Measurements from ENCODE around the gene FTSJ3.

GRCh38 chr17:63780507-63780906, 47.0 kb downstream of the FTSJ3 start:
- TF ChIP-seq CSRNP3 (CRISPR knock-in tag; IDR thresholded peaks at IDR 0.05) (no peak), TCF4 (CRISPR knock-in tag; IDR thresholded peaks at IDR 0.05; ENCODE audit: borderline replicate concordance) (no peak), ZNF8 (CRISPR knock-in tag; IDR thresholded peaks at IDR 0.05) (no peak), SNAI2 (CRISPR knock-in tag; IDR thresholded peaks at IDR 0.05) (no peak), TOX (CRISPR knock-in tag; IDR thresholded peaks at IDR 0.05; ENCODE audit: borderline replicate concordance) (no peak), TSHZ2 (CRISPR knock-in tag; IDR thresholded peaks at IDR 0.05) (no peak), BACH2 (CRISPR knock-in tag; IDR thresholded peaks at IDR 0.05; ENCODE audit: borderline replicate concordance) (no peak), GLIS3 (CRISPR knock-in tag; IDR thresholded peaks at IDR 0.05) (no peak), RARB (CRISPR knock-in tag; IDR thresholded peaks at IDR 0.05) (no peak)

Data from SK-N-SH treated with all-trans-retinoic acid at 6 μM for 48 hours (cell line).